Melanocyte of skin (primary cell): Measurements from ENCODE around the gene CTH. TPM values are rescaled to one million over a fixed set of nuclear protein-coding genes. Genes with fewer than 3 reads are reported as not detected.

Experiments
- small RNA-seq, 2 donors: library from RNA; depleted of rRNA; stranded (forward); fragments of <200 nt; gene quantifications; one replicate each; pipeline ENCODE3, GENCODE V24; 2012
- total RNA-seq, 2 donors: library from RNA; depleted of rRNA; stranded (reverse); fragments of >200 nt; gene quantifications; 2 replicates each; pipeline ENCODE4 v1.2.3, GENCODE V29; 2012

CTH gene
- total RNA-seq = 10 to 100 TPM in 1 of 2 donors, 1 to 10 TPM in 1; 8.6 to 18.6 TPM

GRCh38 chr1:70410604-70411359 lies at the start of gene CTH:
CTH (plus strand) TSS chr1:70411268; CDS start chr1:70411416, 148 bp downstream.

Small RNA genes within 50 kb of the gene (small RNA-seq; reads per million reads assigned to genes)
- 0 reads per million in 2 donors for gene RF00017

Other genes with a start within 250 kb of the CTH start
- 10 to 100 TPM; 18.2 to 22.3 TPM for gene LRRC40, start 205.7 kb upstream of the CTH start, total RNA-seq
- 100 to 1,000 TPM; 114 to 118 TPM for gene SRSF11, start 189.9 kb upstream of the CTH start, total RNA-seq
- 10 to 100 TPM; 32.7 to 33.0 TPM for gene ANKRD13C, start 56.5 kb upstream of the CTH start, total RNA-seq